GM19372 (cell line): ENCODE data around the gene TJAP1.
"Not testable (repeated sequence)": the region's sequence is repeated elsewhere in the genome, so short reads cannot be mapped to it uniquely, and the experiment has no call there.

Source experiments
- ATAC-seq: cut with Tn5 transposase; IDR thresholded peaks from one replicate; pipeline ENCODE4 v1.9.1; 2021; ENCODE audit warnings: mild to moderate bottlenecking, low read depth, moderate library complexity; ENCODE audit not compliant: unreplicated experiment

The TJAP1 gene

DNA sequence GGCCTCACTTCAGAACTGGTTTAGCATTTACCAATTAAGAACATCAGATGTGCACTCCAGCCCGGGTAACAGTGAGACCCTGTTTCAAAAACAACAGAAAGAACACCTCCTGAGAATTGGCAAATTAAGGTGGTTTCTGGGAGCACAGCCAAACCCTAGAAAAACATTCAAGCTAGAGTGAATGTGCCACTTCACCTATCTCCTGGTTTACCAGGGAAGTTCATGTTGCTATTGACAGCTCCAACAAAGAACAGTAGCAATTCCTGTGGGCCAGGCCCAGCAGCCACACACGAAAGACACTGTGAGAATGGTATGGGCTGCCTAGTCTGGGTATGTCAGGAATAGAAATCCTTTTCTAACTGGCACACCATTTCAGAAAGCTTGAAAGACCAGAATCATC, 44.5 kb downstream of the TJAP1 start:
- no peak for ATAC-seq

DNA sequence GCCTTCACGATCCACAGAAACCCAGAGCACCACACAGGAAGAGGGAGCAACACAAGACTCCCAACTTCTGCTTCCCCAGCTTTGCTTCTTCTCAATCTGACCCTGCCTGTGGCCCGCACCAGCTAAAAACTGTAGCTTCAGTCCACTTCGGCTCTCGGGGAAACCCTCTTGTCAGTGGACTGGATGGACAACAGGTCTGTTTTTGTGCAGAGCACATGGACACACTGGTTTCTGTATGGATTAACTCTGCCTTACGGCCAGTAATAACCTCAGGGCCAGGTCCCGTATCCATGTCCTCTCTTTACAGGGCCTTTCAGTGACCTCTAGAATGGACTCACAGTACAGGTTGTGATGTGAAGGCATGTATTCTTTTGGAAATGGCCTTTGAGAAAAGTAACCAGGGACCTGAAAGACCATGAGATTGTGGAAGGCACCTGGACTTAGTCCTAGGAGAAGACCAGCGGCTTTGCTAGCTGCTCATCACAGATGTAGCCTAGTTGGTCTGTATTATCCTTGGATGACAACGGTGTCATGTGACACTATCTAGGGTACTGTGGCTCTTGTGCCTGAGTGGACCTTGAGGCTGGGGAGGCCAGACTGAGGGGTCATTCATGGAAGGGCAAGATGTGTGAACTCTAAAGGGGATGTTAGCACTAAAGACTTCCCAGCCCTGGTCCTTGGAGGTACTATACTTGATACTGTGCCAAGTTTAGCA, 45.3 kb downstream of the TJAP1 start:
- no peak for ATAC-seq

DNA sequence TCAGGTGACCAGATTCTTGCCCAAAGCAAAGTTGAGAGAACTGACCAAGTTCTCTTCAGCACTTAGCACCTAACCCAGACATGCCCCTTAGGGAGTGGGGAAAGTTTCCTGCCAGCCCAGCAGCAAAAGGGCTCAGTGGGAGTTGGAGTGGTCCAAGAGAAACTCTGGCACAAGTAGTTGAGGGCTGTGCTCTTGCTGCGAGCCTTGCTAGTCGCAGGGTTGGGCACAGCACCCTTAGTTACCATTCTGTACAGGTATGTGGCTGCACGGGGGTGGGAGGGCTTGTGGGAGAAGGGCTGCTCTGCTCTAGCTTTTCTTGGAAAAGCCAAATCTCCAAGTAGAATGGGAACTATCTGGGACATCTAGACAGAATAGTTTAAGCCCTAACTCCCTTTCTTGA, 45.9 kb downstream of the TJAP1 start:
- ATAC-seq = no peak

DNA sequence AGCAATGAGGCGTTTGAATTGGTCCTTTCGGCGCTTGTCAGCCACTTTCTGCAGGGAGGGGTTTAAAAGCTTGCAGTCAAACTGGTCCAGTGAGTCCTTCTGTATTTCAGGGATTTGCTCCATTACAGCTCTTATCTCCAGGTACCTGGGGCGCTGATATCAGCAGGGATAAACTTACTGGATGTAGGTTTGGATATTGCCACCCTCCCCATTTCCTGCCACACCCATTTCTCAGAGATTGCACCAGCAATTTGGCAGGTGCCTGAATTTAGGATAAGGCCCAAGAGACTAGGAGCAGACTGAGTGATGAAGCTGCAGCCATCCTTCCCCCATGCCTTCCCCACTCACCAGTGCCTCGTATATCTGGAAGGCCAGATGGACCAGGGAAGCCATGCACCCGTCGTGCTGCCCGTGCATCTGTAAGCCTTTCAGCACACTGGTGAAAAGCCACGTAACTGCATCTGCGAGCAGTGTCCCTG, 47.2 kb downstream of the TJAP1 start:
- ATAC-seq = no peak

DNA sequence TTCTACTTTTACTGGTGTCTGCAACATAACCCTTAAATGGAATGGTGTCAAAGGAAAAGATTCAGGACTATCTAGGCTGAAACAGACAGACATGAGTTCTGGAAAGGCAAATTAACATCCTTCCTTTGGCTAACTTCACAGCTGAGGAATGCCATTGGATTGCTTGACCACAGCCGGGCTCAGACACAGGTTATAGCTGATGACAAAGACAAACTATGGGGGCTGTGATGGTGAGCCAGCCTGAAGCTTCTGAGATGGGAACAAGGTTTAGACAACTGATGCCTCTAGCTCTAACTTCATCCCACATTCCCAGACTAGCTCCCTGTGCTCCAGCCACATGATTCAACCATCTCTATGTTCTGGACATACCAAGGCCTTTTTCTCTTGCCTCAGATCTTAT, 54.8 kb downstream of the TJAP1 start:
- ATAC-seq = no peak

DNA sequence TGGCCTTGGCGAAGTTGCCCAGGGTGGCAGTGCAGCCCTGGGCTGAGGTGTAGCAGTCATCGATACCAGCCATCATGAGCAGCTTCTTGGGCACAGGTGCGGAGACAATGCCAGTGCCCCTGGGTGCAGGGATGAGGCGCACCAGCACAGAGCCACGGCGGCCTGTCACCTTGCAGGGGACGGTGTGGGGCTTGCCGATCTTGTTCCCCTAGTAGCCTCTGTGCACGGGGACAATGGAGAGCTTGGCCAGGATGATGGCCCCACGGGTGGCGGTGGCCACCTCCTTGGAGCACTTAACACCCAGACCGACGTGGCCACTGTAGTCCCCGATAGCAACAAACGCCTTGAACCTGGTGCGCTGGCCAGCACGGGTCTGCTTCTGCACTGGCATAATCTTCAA, 61.6 kb downstream of the TJAP1 start:
- not testable (repeated sequence) for ATAC-seq

DNA sequence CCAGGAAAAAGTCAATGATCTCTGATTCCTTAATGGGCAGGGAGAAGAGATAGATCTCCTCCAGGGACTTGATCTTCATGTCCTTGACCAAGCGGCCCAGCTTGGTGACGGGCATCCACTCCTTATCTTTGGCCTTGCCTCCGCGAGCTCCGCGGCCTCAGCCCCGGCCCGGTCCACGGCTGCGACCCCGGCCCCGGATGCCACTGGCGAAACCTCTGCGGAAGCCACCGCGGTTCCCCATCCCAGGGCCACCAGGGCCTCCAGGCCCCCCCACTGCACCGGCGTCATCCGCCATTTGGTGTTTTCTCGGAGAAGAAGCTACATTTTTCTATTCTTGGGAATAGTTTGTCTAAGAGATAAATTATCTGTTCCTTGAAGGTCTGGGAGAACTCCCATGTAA, 62.0 kb downstream of the TJAP1 start:
- not testable (repeated sequence) for ATAC-seq

DNA sequence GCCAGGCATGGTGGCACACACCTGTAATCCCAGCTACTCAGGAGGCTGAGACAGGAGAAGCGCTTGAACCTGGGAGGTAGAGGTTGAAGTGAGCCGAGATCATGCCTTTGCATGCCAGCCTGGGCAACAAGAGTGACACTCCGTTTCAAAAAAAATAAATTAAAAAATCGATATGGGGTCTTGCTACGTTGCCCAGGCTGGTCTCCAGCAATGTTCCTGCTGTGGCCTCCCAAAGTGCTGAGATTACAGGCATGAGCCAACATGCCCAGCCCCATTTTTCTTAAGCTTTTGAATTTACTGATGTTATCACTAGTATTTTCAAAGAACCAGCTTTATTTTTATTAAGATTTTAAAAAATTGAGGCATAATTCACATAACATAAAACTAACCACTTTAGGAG, 63.1 kb downstream of the TJAP1 start:
- no peak for ATAC-seq

DNA sequence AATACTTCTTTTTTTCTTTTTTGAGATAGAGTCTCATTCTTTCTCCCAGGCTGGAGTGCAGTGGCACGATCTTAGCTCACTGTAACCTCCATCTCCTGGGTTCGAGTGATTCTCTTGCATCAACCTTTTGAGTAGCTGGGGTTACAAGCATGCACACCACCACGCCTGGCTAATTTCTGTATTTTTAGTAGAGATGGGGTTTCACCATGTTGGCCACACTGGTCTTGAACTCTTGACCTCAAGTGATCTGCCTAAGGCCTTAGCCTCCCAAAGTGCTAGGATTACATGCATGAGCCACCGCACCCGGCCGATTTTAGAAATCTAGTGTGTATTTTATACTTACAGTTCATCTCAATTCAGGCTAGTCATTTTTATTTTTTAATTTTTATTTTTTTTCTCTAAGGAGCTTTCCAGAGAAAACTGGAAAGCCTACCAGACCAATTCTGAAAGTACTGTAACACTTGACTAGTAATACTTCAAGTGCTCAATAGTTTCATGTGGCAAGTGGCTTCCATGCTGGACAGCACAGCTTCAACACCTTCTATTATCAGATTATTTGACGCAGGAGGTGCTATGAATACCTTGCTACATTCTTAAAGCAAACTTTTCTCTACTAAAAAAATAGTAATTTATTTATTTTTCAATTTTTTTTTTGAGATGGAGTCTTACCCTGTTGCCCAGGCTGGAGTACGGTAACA, 64.6 kb downstream of the TJAP1 start:
- no peak for ATAC-seq

DNA sequence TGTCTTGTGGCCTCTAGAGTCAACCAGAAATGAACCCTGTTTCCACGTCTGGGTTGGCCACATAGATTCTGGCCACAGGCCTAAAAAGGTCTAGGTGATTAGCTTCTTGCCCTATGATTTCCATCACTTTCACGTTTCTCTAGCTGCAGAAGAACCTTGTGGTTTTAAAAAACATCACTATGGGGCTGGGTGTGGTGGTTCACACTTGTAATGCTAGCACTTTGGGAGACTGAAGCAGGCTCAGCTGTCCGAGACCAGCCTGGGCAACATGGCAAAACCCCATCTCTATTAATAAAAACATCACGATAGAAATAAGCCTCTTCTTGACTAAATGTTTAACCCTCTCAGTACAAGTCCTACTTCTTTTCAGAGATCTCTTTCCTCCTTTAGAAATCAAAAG, 67.1 kb downstream of the TJAP1 start:
- no peak for ATAC-seq

DNA sequence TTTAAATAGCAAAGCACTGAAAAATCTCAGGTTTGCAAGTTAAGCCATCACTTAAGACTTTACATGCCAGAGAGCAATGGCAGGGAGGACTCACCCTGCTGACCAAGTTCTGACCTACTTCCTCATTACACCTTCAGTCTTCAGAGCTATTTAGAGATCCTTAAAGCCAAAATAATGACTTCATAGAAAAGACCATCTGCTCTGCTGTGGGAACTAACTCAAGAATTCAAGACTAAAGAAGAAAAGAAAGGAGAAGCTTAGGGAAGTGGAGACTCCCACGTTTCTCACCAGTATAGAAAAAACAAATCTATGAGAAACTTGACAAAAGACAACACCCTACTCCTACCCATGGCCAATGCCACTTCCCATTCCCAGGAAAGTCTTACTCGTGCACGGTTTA, 69.9 kb downstream of the TJAP1 start:
- no peak for ATAC-seq
